Measurements from ENCODE around the gene MARCHF9. TPM values are rescaled to one million over a fixed set of nuclear protein-coding genes. Genes with fewer than 3 reads are reported as not detected.

MARCHF9 gene
- total RNA-seq, 1 experiment from 2014 or later, result 6.2 TPM

DNA sequence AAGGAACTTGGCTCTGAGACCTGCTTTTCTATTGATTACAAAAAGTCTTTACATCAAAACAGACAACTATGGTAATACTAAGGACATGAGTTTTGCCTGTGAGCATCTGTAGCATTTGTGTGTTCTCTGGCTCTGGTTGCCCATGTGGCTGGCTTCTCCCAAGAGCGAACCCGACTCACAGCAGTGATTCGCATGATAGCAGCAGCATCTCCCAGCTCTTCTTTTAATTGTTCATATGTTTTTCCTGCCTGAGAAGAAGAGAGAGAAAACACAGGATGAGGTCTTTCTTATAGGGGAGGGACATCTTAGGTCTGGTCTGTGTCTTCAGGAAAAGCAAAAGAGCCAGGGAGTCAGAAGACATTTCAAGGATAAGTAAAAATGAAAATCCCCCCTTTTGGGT lies 46.1 kb downstream of the MARCHF9 start:
- Mint-ChIP-seq H3K9me3 (no peaks in the 10 kb centered on the region), H3K27me3 (ENCODE audit: low read depth) (no peaks in the 10 kb centered on the region), H3K4me3 (no peak overlapping the region), H3K4me1 (no peaks in the 10 kb centered on the region), H3K27ac (no peak overlapping the region), H3K36me3 (peaks cover 13% of the 10 kb centered on the region)
- ChIA-PET POLR2A (interaction anchor here (0.7 to 1.0 kb wide), 2 partner anchors 45 to 1085 kb away, joined by 4 to 5 read pairs; no protein-coding TSS in a partner anchor), CTCF (interaction anchor here (1.4 to 4.2 kb wide), 2 partner anchors 13 to 34 kb away, joined by 3 to 60 read pairs; partner anchors contain the start of gene CYP27B1)
- TF ChIP-seq, protein P1, sequence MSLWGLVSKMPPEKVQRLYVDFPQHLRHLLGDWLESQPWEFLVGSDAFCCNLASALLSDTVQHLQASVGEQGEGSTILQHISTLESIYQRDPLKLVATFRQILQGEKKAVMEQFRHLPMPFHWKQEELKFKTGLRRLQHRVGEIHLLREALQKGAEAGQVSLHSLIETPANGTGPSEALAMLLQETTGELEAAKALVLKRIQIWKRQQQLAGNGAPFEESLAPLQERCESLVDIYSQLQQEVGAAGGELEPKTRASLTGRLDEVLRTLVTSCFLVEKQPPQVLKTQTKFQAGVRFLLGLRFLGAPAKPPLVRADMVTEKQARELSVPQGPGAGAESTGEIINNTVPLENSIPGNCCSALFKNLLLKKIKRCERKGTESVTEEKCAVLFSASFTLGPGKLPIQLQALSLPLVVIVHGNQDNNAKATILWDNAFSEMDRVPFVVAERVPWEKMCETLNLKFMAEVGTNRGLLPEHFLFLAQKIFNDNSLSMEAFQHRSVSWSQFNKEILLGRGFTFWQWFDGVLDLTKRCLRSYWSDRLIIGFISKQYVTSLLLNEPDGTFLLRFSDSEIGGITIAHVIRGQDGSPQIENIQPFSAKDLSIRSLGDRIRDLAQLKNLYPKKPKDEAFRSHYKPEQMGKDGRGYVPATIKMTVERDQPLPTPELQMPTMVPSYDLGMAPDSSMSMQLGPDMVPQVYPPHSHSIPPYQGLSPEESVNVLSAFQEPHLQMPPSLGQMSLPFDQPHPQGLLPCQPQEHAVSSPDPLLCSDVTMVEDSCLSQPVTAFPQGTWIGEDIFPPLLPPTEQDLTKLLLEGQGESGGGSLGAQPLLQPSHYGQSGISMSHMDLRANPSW (CRISPR knock-in tag; conservative IDR thresholded peaks at IDR 0.05; ENCODE audit: low read depth), result no peak
- TF ChIP-seq ATF1 (CRISPR knock-in tag; IDR thresholded peaks at IDR 0.05), result no peak
- no peak for TF ChIP-seq ZNF423 (CRISPR knock-in tag; IDR thresholded peaks at IDR 0.05)
- TF ChIP-seq, protein P2, sequence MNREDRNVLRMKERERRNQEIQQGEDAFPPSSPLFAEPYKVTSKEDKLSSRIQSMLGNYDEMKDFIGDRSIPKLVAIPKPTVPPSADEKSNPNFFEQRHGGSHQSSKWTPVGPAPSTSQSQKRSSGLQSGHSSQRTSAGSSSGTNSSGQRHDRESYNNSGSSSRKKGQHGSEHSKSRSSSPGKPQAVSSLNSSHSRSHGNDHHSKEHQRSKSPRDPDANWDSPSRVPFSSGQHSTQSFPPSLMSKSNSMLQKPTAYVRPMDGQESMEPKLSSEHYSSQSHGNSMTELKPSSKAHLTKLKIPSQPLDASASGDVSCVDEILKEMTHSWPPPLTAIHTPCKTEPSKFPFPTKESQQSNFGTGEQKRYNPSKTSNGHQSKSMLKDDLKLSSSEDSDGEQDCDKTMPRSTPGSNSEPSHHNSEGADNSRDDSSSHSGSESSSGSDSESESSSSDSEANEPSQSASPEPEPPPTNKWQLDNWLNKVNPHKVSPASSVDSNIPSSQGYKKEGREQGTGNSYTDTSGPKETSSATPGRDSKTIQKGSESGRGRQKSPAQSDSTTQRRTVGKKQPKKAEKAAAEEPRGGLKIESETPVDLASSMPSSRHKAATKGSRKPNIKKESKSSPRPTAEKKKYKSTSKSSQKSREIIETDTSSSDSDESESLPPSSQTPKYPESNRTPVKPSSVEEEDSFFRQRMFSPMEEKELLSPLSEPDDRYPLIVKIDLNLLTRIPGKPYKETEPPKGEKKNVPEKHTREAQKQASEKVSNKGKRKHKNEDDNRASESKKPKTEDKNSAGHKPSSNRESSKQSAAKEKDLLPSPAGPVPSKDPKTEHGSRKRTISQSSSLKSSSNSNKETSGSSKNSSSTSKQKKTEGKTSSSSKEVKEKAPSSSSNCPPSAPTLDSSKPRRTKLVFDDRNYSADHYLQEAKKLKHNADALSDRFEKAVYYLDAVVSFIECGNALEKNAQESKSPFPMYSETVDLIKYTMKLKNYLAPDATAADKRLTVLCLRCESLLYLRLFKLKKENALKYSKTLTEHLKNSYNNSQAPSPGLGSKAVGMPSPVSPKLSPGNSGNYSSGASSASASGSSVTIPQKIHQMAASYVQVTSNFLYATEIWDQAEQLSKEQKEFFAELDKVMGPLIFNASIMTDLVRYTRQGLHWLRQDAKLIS (CRISPR knock-in tag; IDR thresholded peaks at IDR 0.05; ENCODE audit: borderline replicate concordance), result no peak
- no peak for TF ChIP-seq RELA (CRISPR knock-in tag; IDR thresholded peaks at IDR 0.05; ENCODE audit: borderline replicate concordance)
- TF ChIP-seq SP1 (CRISPR knock-in tag; conservative IDR thresholded peaks at IDR 0.05), result no peak
- no peak for TF ChIP-seq PRRX2 (CRISPR knock-in tag; IDR thresholded peaks at IDR 0.05)
- ATAC-seq (no peak), DNase-seq (ENCODE audit: low spot score) (no peak)

DNA sequence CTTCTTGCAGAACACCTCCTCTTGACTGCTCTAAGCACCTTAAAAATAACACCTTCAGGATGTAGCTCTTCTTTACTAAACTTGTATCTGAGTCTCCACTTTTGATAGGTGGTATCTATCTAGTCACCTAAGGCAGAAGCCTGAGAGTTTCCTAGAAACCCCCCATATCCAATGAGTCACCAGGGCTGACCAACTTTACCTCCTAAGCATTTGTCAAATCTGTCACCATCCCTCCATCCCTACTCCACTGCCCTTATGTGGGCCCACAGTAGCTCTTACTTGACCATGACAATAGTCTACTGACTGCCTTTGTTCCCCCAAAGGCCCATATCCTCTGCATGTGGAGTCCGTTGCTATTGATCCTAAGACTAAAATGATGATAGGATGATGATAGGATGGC lies 47.7 kb downstream of the MARCHF9 start:
- H3K36me3 Mint-ChIP-seq, result peaks cover 2% of the 10 kb centered on the region
- DNase-seq (ENCODE audit: low spot score) (no peak), ATAC-seq (no peak)
- H3K4me3 Mint-ChIP-seq, result no peak overlapping the region
- H3K9me3 Mint-ChIP-seq, result no peaks in the 10 kb centered on the region
- ChIA-PET POLR2A (interaction anchor here (0.8 kb wide), 1 partner anchor 13 kb away, joined by 4 read pairs; no protein-coding TSS in a partner anchor), CTCF (interaction anchor here (0.6 to 4.2 kb wide), 27 partner anchors 8 to 191 kb away, joined by 3 to 60 read pairs (median 5); partner anchors contain the start of genes ARHGEF25, AVIL, EEF1AKMT3 and METTL1)
- H3K4me1 Mint-ChIP-seq, result no peaks in the 10 kb centered on the region
- 0 out of 2 replicates have a peak overlapping the region, but pooled peaks have one; percentile 27 for H3K27ac Mint-ChIP-seq
- H3K27me3 Mint-ChIP-seq (ENCODE audit: low read depth), result no peaks in the 10 kb centered on the region
- TF ChIP-seq, protein P3, sequence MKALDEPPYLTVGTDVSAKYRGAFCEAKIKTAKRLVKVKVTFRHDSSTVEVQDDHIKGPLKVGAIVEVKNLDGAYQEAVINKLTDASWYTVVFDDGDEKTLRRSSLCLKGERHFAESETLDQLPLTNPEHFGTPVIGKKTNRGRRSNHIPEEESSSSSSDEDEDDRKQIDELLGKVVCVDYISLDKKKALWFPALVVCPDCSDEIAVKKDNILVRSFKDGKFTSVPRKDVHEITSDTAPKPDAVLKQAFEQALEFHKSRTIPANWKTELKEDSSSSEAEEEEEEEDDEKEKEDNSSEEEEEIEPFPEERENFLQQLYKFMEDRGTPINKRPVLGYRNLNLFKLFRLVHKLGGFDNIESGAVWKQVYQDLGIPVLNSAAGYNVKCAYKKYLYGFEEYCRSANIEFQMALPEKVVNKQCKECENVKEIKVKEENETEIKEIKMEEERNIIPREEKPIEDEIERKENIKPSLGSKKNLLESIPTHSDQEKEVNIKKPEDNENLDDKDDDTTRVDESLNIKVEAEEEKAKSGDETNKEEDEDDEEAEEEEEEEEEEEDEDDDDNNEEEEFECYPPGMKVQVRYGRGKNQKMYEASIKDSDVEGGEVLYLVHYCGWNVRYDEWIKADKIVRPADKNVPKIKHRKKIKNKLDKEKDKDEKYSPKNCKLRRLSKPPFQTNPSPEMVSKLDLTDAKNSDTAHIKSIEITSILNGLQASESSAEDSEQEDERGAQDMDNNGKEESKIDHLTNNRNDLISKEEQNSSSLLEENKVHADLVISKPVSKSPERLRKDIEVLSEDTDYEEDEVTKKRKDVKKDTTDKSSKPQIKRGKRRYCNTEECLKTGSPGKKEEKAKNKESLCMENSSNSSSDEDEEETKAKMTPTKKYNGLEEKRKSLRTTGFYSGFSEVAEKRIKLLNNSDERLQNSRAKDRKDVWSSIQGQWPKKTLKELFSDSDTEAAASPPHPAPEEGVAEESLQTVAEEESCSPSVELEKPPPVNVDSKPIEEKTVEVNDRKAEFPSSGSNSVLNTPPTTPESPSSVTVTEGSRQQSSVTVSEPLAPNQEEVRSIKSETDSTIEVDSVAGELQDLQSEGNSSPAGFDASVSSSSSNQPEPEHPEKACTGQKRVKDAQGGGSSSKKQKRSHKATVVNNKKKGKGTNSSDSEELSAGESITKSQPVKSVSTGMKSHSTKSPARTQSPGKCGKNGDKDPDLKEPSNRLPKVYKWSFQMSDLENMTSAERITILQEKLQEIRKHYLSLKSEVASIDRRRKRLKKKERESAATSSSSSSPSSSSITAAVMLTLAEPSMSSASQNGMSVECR (CRISPR knock-in tag; IDR thresholded peaks at IDR 0.05; ENCODE audit: borderline replicate concordance), result no peak
- TF ChIP-seq FOXK1 (CRISPR knock-in tag; IDR thresholded peaks at IDR 0.05), result no peak
- TF ChIP-seq TEAD1 (CRISPR knock-in tag; IDR thresholded peaks at IDR 0.05), result no peak
